H9 (cell line): ENCODE data around the gene RNF8. TPM values are rescaled to one million over a fixed set of nuclear protein-coding genes. Genes with fewer than 3 reads are reported as not detected.

ENCODE experiments used
- DNase-seq: peaks from one replicate; pipeline ENCODE4 v3.0.0-alpha.2; 2017
- H2AFZ ChIP-seq: one replicate; pipeline ENCODE4 v1.6.1; 2013; ENCODE audit warnings: mild to moderate bottlenecking, low read length, control low read depth, moderate library complexity
- H2AK5ac ChIP-seq: 2 replicates; pipeline ENCODE4 v1.6.1; 2013; ENCODE audit warnings: low read length, control low read depth, mixed read lengths; ENCODE audit not compliant: insufficient read length
- H2BK120ac ChIP-seq: one replicate; pipeline ENCODE4 v1.6.1; 2013; ENCODE audit warnings: low read depth, mild to moderate bottlenecking, low read length, control low read depth, inconsistent platforms; ENCODE audit not compliant: poor library complexity, severe bottlenecking
- H2BK12ac ChIP-seq: 2 replicates; pipeline ENCODE4 v1.6.1; 2013; ENCODE audit warnings: low read length, control low read depth, mixed read lengths, low read depth; ENCODE audit not compliant: insufficient read length
- H2BK15ac ChIP-seq: 2 replicates; pipeline ENCODE4 v1.6.1; 2013; ENCODE audit warnings: low read depth, low read length, control low read depth
- H2BK20ac ChIP-seq: one replicate; pipeline ENCODE4 v1.6.1; 2013; ENCODE audit warnings: low read depth, mild to moderate bottlenecking, low read length, control low read depth, inconsistent platforms; ENCODE audit not compliant: poor library complexity, severe bottlenecking
- H2BK5ac ChIP-seq: 2 replicates; pipeline ENCODE4 v1.6.1; 2013; ENCODE audit warnings: low read length, control low read depth, mixed read lengths; ENCODE audit not compliant: insufficient read length
- H3K14ac ChIP-seq: 2 replicates; pipeline ENCODE4 v1.6.1; 2013; ENCODE audit warnings: low read length, control low read depth; ENCODE audit not compliant: insufficient read depth
- H3K18ac ChIP-seq: 2 replicates; pipeline ENCODE4 v1.6.1; 2013; ENCODE audit warnings: low read depth, mild to moderate bottlenecking, mixed read lengths, low read length, control low read depth; ENCODE audit not compliant: insufficient read length
- H3K23ac ChIP-seq: 2 replicates; pipeline ENCODE4 v1.6.1; 2013; ENCODE audit warnings: low read length, control low read depth, mixed read lengths, low read depth; ENCODE audit not compliant: insufficient read length
- H3K23me2 ChIP-seq: 2 replicates; pipeline ENCODE4 v1.6.1; 2013; ENCODE audit warnings: low read depth, mild to moderate bottlenecking, mixed read lengths, low read length, control low read depth; ENCODE audit not compliant: insufficient read length, poor library complexity, severe bottlenecking
- H3K27ac ChIP-seq: 2 replicates; pipeline ENCODE4 v1.5.1; 2013; ENCODE audit warnings: low read length, control low read depth, mixed read lengths, low read depth; ENCODE audit not compliant: insufficient read length
- H3K27me3 ChIP-seq: 2 replicates; pipeline ENCODE4 v1.6.1; 2013; ENCODE audit warnings: low read length, control low read depth, inconsistent platforms; ENCODE audit not compliant: insufficient read depth
- H3K4ac ChIP-seq: 2 replicates; pipeline ENCODE4 v1.6.1; 2013; ENCODE audit warnings: low read depth, mild to moderate bottlenecking, control low read depth, inconsistent platforms, low read length, moderate library complexity
- H3K4me1 ChIP-seq: 2 replicates; pipeline ENCODE4 v1.6.1; 2013; ENCODE audit warnings: low read length, control low read depth, inconsistent platforms; ENCODE audit not compliant: insufficient read depth
- H3K4me2 ChIP-seq: 2 replicates; pipeline ENCODE4 v1.6.1; 2013; ENCODE audit warnings: low read length, control low read depth, mixed read lengths; ENCODE audit not compliant: insufficient read length, insufficient read depth
- H3K56ac ChIP-seq: 2 replicates; pipeline ENCODE4 v1.6.1; 2013; ENCODE audit warnings: low read depth, mild to moderate bottlenecking, mixed read lengths, low read length, control low read depth; ENCODE audit not compliant: insufficient read length
- H3K79me1 ChIP-seq: 2 replicates; pipeline ENCODE4 v1.6.1; 2013; ENCODE audit warnings: low read depth, mild to moderate bottlenecking, moderate library complexity, low read length, control low read depth, inconsistent platforms; ENCODE audit not compliant: insufficient read depth, poor library complexity, severe bottlenecking
- H3K79me2 ChIP-seq: 2 replicates; pipeline ENCODE4 v1.6.1; 2013; ENCODE audit warnings: low read length, control low read depth, inconsistent platforms; ENCODE audit not compliant: insufficient read depth
- H3K9ac ChIP-seq: 2 replicates; pipeline ENCODE4 v1.6.1; 2013; ENCODE audit warnings: low read length, control low read depth, mixed read lengths; ENCODE audit not compliant: insufficient read length; ENCODE audit errors: extremely low read depth
- H3K9me3 ChIP-seq: one replicate; pipeline ENCODE4 v1.6.1; 2013; ENCODE audit warnings: low read depth, low read length, inconsistent platforms; ENCODE audit not compliant: control insufficient read depth
- H3T11ph ChIP-seq: one replicate; pipeline ENCODE4 v1.6.1; 2013; ENCODE audit warnings: mild to moderate bottlenecking, low read length, control low read depth, inconsistent platforms
- H4K20me1 ChIP-seq: one replicate; pipeline ENCODE4 v1.6.1; 2013; ENCODE audit not compliant: control insufficient read depth, insufficient read length, insufficient read depth
- H4K5ac ChIP-seq: 2 replicates; pipeline ENCODE4 v1.6.1; 2013; ENCODE audit warnings: low read depth, mild to moderate bottlenecking, mixed read lengths, low read length, control low read depth; ENCODE audit not compliant: insufficient read length
- H4K8ac ChIP-seq: replicated peaks from 2 replicates; pipeline ENCODE4 v1.6.1; 2013; ENCODE audit warnings: low read length, control low read depth, mixed read lengths, low read depth; ENCODE audit not compliant: insufficient read length
- H4K91ac ChIP-seq: 2 replicates; pipeline ENCODE4 v1.6.1; 2013; ENCODE audit warnings: low read depth, mild to moderate bottlenecking, moderate library complexity, mixed read lengths, low read length, control low read depth; ENCODE audit not compliant: insufficient read length
- H3K27ac Mint-ChIP-seq, 3 experiments: 2 replicates in 2 of 3; 3 replicates in 1 of 3; pipeline ENCODE4 v1.8.0; 2020 to 2021; ENCODE audit warnings: mixed read lengths in 3 of 3, mild to moderate bottlenecking in 1 of 3, moderate library complexity in 1 of 3
- H3K27me3 Mint-ChIP-seq: 2 replicates; pipeline ENCODE4 v1.8.0; 2021; ENCODE audit warnings: low read depth, mild to moderate bottlenecking, moderate library complexity, mixed read lengths
- H3K36me3 Mint-ChIP-seq, 3 experiments: 2 replicates in 2 of 3; 3 replicates in 1 of 3; pipeline ENCODE4 v1.8.0; 2020 to 2021; ENCODE audit warnings: low read depth in 3 of 3, mixed read lengths in 3 of 3; ENCODE audit not compliant: insufficient read depth in 1 of 3
- H3K4me1 Mint-ChIP-seq, 2 experiments: 2 replicates each; pipeline ENCODE4 v1.8.0; 2020; ENCODE audit warnings: mixed read lengths in 2 of 2
- H3K4me3 Mint-ChIP-seq, 2 experiments: 2 replicates in 1 of 2; 3 replicates in 1 of 2; pipeline ENCODE4 v1.8.0; 2020 to 2021; ENCODE audit warnings: mild to moderate bottlenecking in 2 of 2, mixed read lengths in 2 of 2, moderate library complexity in 1 of 2
- H3K9me3 Mint-ChIP-seq, 2 experiments: 2 replicates in 1 of 2; 3 replicates in 1 of 2; pipeline ENCODE4 v1.8.0; 2020; ENCODE audit warnings: mild to moderate bottlenecking in 2 of 2, mixed read lengths in 2 of 2, moderate library complexity in 1 of 2
- WGBS: extraction: QIAGEN DNeasy Blood & Tissue Kit; methylation state at CpG from one replicate; pipeline ENCODE4 v1.1.7; 2013; ENCODE audit warnings: missing lambda C conversion rate, low lambda C conversion rate, mixed read lengths; ENCODE audit not compliant: insufficient read length; ENCODE audit errors: extremely low coverage; 5-methylcytosine and 5-hydroxymethylcytosine counted together
- total RNA-seq: library from RNA; stranded (reverse); gene quantifications from 2 replicates; pipeline ENCODE4 v1.2.1, GENCODE V29; 2021
- TF ChIP-seq, protein P1 (sequence below): fragments of 200-600 bp; sonication (generic); conservative IDR thresholded peaks from 3 replicates; pipeline ENCODE4 v1.8.0; 2021; ENCODE audit warnings: antibody characterized with exemption, mild to moderate bottlenecking

Gene RNF8
- total RNA-seq, 1 experiment from 2014 or later = 34.7 TPM

DNA sequence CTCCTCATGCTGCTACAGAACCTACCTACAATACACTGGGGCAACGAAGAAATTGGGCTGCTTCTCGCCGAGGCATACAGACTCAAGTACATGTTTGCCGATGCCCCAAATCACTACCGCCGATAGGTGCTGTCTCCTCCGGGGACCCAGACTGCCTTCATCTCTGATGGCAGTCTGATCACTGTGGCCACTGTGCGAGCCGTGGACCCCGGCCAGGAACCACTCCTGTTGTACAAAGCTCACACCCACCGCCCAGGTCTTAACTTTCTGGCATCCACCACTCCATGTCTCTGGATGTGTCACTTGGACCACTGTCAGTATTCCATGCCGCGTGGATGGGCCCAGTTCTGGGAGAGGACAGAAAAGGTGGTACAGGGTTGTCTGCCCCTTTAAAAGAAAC lies 22.7 kb upstream of the RNF8 start:
- Histone ChIP-seq H3K56ac (no peak overlapping the region), H2BK120ac (no peak overlapping the region), H3K27ac (no peak overlapping the region), H3K18ac (no peak overlapping the region), H4K8ac (no peak overlapping the region), H3K4me1 (no peaks in the 10 kb centered on the region; the same call in 1 of the 2 replicates), H3K23me2 (no peaks in the 10 kb centered on the region), H2BK5ac (no peak overlapping the region), H3T11ph (no peak overlapping the region), H2BK20ac (no peak overlapping the region), H2BK15ac (no peak overlapping the region), H2AFZ (no peak overlapping the region), H3K14ac (no peak overlapping the region), H3K4me2 (no peak overlapping the region), H2BK12ac (no peak overlapping the region), H3K27me3 (no peaks in the 10 kb centered on the region), H3K9ac (no peak overlapping the region), H3K79me2 (no peaks in the 10 kb centered on the region), H4K20me1 (no peaks in the 10 kb centered on the region), H4K5ac (no peak overlapping the region), H3K79me1 (no peaks in the 10 kb centered on the region), H3K23ac (no peak overlapping the region), H3K9me3 (no peaks in the 10 kb centered on the region), H4K91ac (no peak overlapping the region), H2AK5ac (no peak overlapping the region), H3K4ac (no peak overlapping the region)
- TF ChIP-seq, protein P1, sequence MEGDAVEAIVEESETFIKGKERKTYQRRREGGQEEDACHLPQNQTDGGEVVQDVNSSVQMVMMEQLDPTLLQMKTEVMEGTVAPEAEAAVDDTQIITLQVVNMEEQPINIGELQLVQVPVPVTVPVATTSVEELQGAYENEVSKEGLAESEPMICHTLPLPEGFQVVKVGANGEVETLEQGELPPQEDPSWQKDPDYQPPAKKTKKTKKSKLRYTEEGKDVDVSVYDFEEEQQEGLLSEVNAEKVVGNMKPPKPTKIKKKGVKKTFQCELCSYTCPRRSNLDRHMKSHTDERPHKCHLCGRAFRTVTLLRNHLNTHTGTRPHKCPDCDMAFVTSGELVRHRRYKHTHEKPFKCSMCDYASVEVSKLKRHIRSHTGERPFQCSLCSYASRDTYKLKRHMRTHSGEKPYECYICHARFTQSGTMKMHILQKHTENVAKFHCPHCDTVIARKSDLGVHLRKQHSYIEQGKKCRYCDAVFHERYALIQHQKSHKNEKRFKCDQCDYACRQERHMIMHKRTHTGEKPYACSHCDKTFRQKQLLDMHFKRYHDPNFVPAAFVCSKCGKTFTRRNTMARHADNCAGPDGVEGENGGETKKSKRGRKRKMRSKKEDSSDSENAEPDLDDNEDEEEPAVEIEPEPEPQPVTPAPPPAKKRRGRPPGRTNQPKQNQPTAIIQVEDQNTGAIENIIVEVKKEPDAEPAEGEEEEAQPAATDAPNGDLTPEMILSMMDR = no peak
- H3K9me3 Mint-ChIP-seq = no peaks in the 10 kb centered on the region
- no peaks in the 10 kb centered on the region for H3K4me1 Mint-ChIP-seq
- no peaks in the 10 kb centered on the region for H3K27me3 Mint-ChIP-seq
- H3K27ac Mint-ChIP-seq = no peak overlapping the region
- no peak overlapping the region for H3K4me3 Mint-ChIP-seq
- H3K36me3 Mint-ChIP-seq = peaks cover 12 to 35% (median 19%) of the 10 kb centered on the region in 3 experiments
- no CpG with 5 or more reads among the region's 13 CpGs for WGBS
- no peak for DNase-seq
